Heart left ventricle (tissue), 16 donors: ENCODE measurements around the gene KIAA0930. TPM values are rescaled to one million over a fixed set of nuclear protein-coding genes. Genes with fewer than 3 reads are reported as not detected.

ENCODE experiments used
- ATAC-seq, 4 donors: fragments of 200-7000 bp; cut with Tn5 transposase; one replicate each; pipeline ENCODE4 v1.9.1; 2020 to 2022; ENCODE audit warnings: moderate library complexity in 4 of 4, mild to moderate bottlenecking in 3 of 4, moderate number of reproducible peaks in 1 of 4
- DNase-seq, 5 donors: peaks; one replicate each; pipeline ENCODE4 v3.0.0-alpha.2; 2020
- H3K27ac ChIP-seq, 12 donors: fragments of 200-600 bp; sonication (generic) in 4 of 12; one replicate each; pipeline versions ENCODE4 v1.5.0 to v1.8.0; 2016 to 2022; ENCODE audit warnings: mild to moderate bottlenecking in 2 of 12
- H3K27me3 ChIP-seq, 9 donors: fragments of 200-600 bp; sonication (generic) in 2 of 9; one replicate each; pipeline versions ENCODE4 v1.5.1 to v1.8.0; 2016 to 2022; ENCODE audit warnings: mild to moderate bottlenecking in 3 of 9
- H3K36me3 ChIP-seq, 9 donors: fragments of 200-600 bp; sonication (generic) in 2 of 9; one replicate each; pipeline versions ENCODE4 v1.5.0 to v1.8.0; 2018 to 2022; ENCODE audit warnings: mild to moderate bottlenecking in 2 of 9
- H3K4me1 ChIP-seq, 12 donors: fragments of 200-600 bp; sonication (generic) in 4 of 12; one replicate each; pipeline versions ENCODE4 v1.5.0 to v1.8.0; 2016 to 2022; ENCODE audit warnings: mild to moderate bottlenecking in 3 of 12
- H3K4me3 ChIP-seq, 12 donors: fragments of 200-600 bp; sonication (generic) in 4 of 12; one replicate each; pipeline versions ENCODE4 v1.5.0 to v1.8.0; 2017 to 2022; ENCODE audit warnings: mild to moderate bottlenecking in 9 of 12, moderate library complexity in 4 of 12
- H3K9me3 ChIP-seq, 12 donors: fragments of 200-600 bp; sonication (generic) in 4 of 12; one replicate each; pipeline versions ENCODE4 v1.5.0 to v1.8.0; 2016 to 2022; ENCODE audit warnings: mild to moderate bottlenecking in 1 of 12
- CTCF ChIP-seq, 12 donors: fragments of 200-600 bp; sonication (generic) in 4 of 12; IDR thresholded peaks; one replicate each; pipeline versions ENCODE4 v1.5.0 to v1.8.0; 2018 to 2022; ENCODE audit warnings: antibody characterized with exemption in 12 of 12, mild to moderate bottlenecking in 5 of 12
- POLR2A ChIP-seq, 2 donors: fragments of 450-650 bp; IDR thresholded peaks; one replicate each; pipeline ENCODE4 v1.6.1; 2017; ENCODE audit warnings: antibody characterized with exemption in 2 of 2, mild to moderate bottlenecking in 2 of 2, moderate library complexity in 2 of 2
- WGBS, 4 donors: extraction: QIAGEN DNeasy Blood & Tissue Kit in 2 of 4; methylation state at CpG; one replicate each; pipeline versions ENCODE4 v1.1.5 to v1.1.7; 2013 to 2018; 5-methylcytosine and 5-hydroxymethylcytosine counted together
- intact Hi-C, 10 donors: fragments of 100-400 bp; cut with DNase I; formaldehyde crosslinking; loops; one replicate each; pipeline versions ENCODE4 v1.11.1 to v1.14.2; 2022
- polyA plus RNA-seq, 2 donors: library from polyadenylated mRNA; stranded (reverse); fragments of 200-250 nt; gene quantifications; one replicate each; pipeline ENCODE4 v1.2.3, GENCODE V29; 2013
- total RNA-seq, 9 donors: library from RNA; depleted of rRNA in 2 of 9; stranded (reverse); fragments of >200 nt in 2 of 9; fragmentation: NEBNext Ultra II Directional in 3 of 9; extraction: Animal tissue kit (Norgen Biotek cat#: 25700) in 3 of 9; gene quantifications; one replicate each; pipeline versions ENCODE4 v1.1.0 to v1.2.4, GENCODE V29; 2016 to 2023
- donor health status: ischemic (EF 13 %, LVEDD 7.1; RV severe dilation, severe dysfunction).
- donor health status: healthy with polysubstance abuse.
- donor health status: DM: no; HTN: yes; CAD: no.
- donor health status: DM: no; HTN: no; CAD: no.
- donor health status: ischemic (EF 25% LVEDD 6.9; RV normal size, moderate dysfunction).
- donor health status: ischemic (EF 25% LVEDD 5.7; RV mildly dilated, moderate dysfunction).
- donor health status: healthy.
- donor health status: DM: yes; HTN: yes; CAD: no.
- donor health status: ischemic (EF 35%, LVEDD 5.7; RV mildly dilated, moderate dysfunction).
- donor health status: nonischemic (EF 11% LVEDD 7.7; RV severe dilation, severe dysfunction).
- donor health status: DM: yes; HTN: yes; CAD: no.
- donor health status: PGD.
- donor health status: ischemic (EF 29% LVEDD 5.4; RV normal size, mild dysfunction).
- donor health status: nonischemic (EF 23%, LVEDD 6.1; RV moderate dilation, normal function).

Gene KIAA0930
- total and polyA plus RNA-seq, 11 donors: 8.5 to 67.1 (median 18.7) TPM

- WGBS, 4 donors: 84 to 87% (median 86%) methylated on average over 11 of the region's 11 CpGs
- H3K27ac ChIP-seq: no peak overlapping the region
- H3K9me3 ChIP-seq: no peaks in the 10 kb centered on the region
- H3K27me3 ChIP-seq: no peaks in the 10 kb centered on the region
- DNase-seq: no peak
- H3K4me3 ChIP-seq: no peak overlapping the region
- H3K4me1 ChIP-seq: peaks cover 0 to 73% (median 4%) of the 10 kb centered on the region in 12 donors
- intact Hi-C loops: no loop called here
- no peaks in the 10 kb centered on the region for H3K36me3 ChIP-seq
- no peak for ATAC-seq
- TF ChIP-seq CTCF (IDR thresholded peaks at IDR 0.05) (no peak), POLR2A (IDR thresholded peaks at IDR 0.05) (no peak)
Measured at GRCh38 chr22:45224331-45224730, 16.4 kb downstream of the KIAA0930 start.

- H3K9me3 ChIP-seq: no peaks in the 10 kb centered on the region
- intact Hi-C loops: no loop called here
- 62 to 70% (median 66%) methylated on average over 5 of the region's 5 CpGs for WGBS, 4 donors
- no peak overlapping the region for H3K4me3 ChIP-seq
- DNase-seq: no peak
- H3K27ac ChIP-seq: peak overlapping the region in 1 of 12 donors; percentile 40
- no peaks in the 10 kb centered on the region for H3K36me3 ChIP-seq
- ATAC-seq: no peak
- H3K4me1 ChIP-seq: peaks cover 0 to 79% (median 4%) of the 10 kb centered on the region in 12 donors
- H3K27me3 ChIP-seq: no peaks in the 10 kb centered on the region
- TF ChIP-seq CTCF (IDR thresholded peaks at IDR 0.05) (no peak), POLR2A (IDR thresholded peaks at IDR 0.05) (no peak)
Measured at GRCh38 chr22:45223304-45224117, 17.2 kb downstream of the KIAA0930 start.

GRCh38 chr22:45221201-45221600 lies 19.5 kb downstream of the KIAA0930 start:
- ATAC-seq (no peak), DNase-seq (no peak)
- no peaks in the 10 kb centered on the region for H3K27me3 ChIP-seq
- WGBS, 4 donors: 66 to 69% (median 67%) methylated on average over 5 of the region's 5 CpGs
- no peaks in the 10 kb centered on the region for H3K9me3 ChIP-seq
- intact Hi-C loops: no loop called here
- H3K4me1 ChIP-seq: peaks cover 0 to 62% (median 4%) of the 10 kb centered on the region in 12 donors
- no peak overlapping the region for H3K27ac ChIP-seq
- TF ChIP-seq POLR2A (IDR thresholded peaks at IDR 0.05) (no peak), CTCF (IDR thresholded peaks at IDR 0.05) (no peak)
- no peaks in the 10 kb centered on the region for H3K36me3 ChIP-seq
- H3K4me3 ChIP-seq: no peak overlapping the region

- Histone ChIP-seq H3K36me3 (no peaks in the 10 kb centered on the region), H3K27ac (no peak overlapping the region), H3K4me3 (no peak overlapping the region), H3K27me3 (no peaks in the 10 kb centered on the region), H3K9me3 (no peaks in the 10 kb centered on the region), H3K4me1 (peaks cover 0 to 48% (median 0%) of the 10 kb centered on the region in 12 donors)
- TF ChIP-seq POLR2A (IDR thresholded peaks at IDR 0.05): no peak
- TF ChIP-seq CTCF (IDR thresholded peaks at IDR 0.05): no peak
- no peak for ATAC-seq
- intact Hi-C loops: no loop called here
- WGBS, 4 donors: 82 to 86% (median 83%) methylated on average over 9 of the region's 9 CpGs
- DNase-seq: no peak
Measured at GRCh38 chr22:45218976-45219375, 21.7 kb downstream of the KIAA0930 start.
